Upper lobe of right lung (tissue), 1 donor: ENCODE results near the gene DYTN. TPM values are rescaled to one million over a fixed set of nuclear protein-coding genes. Genes with fewer than 3 reads are reported as not detected.

Experiments used
- ATAC-seq: fragments of 200-7000 bp; cut with Tn5 transposase; one replicate; pipeline ENCODE4 v1.9.1; 2020; ENCODE audit warnings: mild to moderate bottlenecking, moderate library complexity
- DNase-seq: peaks from one replicate; pipeline ENCODE4 v3.0.0-alpha.2; 2020
- H3K27ac ChIP-seq: fragments of 200-600 bp; one replicate; pipeline ENCODE4 v1.8.0; 2022
- H3K27me3 ChIP-seq: fragments of 200-600 bp; one replicate; pipeline ENCODE4 v1.8.0; 2022; ENCODE audit warnings: mild to moderate bottlenecking
- H3K36me3 ChIP-seq: fragments of 200-600 bp; one replicate; pipeline ENCODE4 v1.8.0; 2022
- H3K4me1 ChIP-seq: fragments of 200-600 bp; one replicate; pipeline ENCODE4 v1.8.0; 2022
- H3K4me3 ChIP-seq: fragments of 200-600 bp; one replicate; pipeline ENCODE4 v1.8.0; 2022; ENCODE audit warnings: mild to moderate bottlenecking
- H3K9me3 ChIP-seq: fragments of 200-600 bp; one replicate; pipeline ENCODE4 v1.8.0; 2022
- intact Hi-C: fragments of 100-400 bp; cut with DNase I; formaldehyde crosslinking; loops from one replicate; pipeline ENCODE4 v1.11.0; 2022
- total RNA-seq: library from RNA; stranded (reverse); fragmentation: NEBNext Ultra II Directional; extraction: Animal tissue kit (Norgen Biotek cat#: 25700); gene quantifications from one replicate; pipeline ENCODE4 v1.2.1, GENCODE V29; 2021
- TF ChIP-seq, protein P1 (sequence below): fragments of 200-600 bp; IDR thresholded peaks from one replicate; pipeline ENCODE4 v1.8.0; 2022; ENCODE audit warnings: antibody characterized with exemption
- donor health status: DM: no; HTN: yes; CAD: no; lungs with severe emphysema.

Gene DYTN
- total RNA-seq, 1 donor from 2014 or later, result not detected

DNA sequence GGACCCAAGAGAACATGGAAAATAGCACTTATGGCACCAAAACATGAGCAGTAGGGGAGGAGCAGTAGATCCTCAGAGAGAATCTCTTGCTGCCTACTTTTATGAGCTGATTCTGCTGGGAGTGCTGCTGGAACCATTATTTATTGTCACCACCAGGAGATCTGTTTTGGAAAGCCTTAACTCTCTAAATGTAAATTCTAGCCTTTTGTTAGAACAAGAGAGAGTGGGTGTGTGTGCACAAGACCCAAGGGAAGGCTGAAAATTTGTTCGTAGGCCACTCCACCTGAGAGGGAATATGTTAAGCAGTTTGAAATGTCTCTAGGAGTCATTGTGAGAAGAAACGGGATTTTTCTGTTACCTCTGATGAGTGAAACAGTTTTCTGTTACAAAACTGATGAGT, 92.1 kb downstream of the DYTN start:
- Histone ChIP-seq H3K9me3 (no peaks in the 10 kb centered on the region), H3K27ac (no peak overlapping the region), H3K27me3 (no peaks in the 10 kb centered on the region), H3K36me3 (no peaks in the 10 kb centered on the region), H3K4me1 (no peaks in the 10 kb centered on the region), H3K4me3 (no peak overlapping the region)
- TF ChIP-seq, protein P1, sequence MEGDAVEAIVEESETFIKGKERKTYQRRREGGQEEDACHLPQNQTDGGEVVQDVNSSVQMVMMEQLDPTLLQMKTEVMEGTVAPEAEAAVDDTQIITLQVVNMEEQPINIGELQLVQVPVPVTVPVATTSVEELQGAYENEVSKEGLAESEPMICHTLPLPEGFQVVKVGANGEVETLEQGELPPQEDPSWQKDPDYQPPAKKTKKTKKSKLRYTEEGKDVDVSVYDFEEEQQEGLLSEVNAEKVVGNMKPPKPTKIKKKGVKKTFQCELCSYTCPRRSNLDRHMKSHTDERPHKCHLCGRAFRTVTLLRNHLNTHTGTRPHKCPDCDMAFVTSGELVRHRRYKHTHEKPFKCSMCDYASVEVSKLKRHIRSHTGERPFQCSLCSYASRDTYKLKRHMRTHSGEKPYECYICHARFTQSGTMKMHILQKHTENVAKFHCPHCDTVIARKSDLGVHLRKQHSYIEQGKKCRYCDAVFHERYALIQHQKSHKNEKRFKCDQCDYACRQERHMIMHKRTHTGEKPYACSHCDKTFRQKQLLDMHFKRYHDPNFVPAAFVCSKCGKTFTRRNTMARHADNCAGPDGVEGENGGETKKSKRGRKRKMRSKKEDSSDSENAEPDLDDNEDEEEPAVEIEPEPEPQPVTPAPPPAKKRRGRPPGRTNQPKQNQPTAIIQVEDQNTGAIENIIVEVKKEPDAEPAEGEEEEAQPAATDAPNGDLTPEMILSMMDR, result no peak
- DNase-seq, result no peak
- intact Hi-C loops, result no loop called here
- ATAC-seq, result no peak

DNA sequence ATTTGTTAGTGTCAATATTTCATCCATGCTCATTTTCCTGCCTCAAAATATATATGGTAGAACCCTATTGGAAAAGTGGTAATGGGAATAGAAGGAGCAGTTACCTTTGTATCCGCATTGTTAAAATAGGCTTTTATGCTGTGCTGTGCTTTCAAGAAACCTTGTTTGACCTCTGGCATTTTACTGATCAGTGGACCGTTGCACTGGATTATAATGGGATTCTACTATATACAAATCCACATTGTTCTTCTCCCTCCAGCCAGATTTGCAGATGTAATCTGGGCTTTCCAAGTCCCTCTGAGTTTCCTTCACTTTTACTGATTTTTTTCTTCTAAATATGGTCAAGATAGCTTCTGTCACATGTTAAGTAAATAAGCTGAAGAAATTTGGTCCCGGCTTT, 99.2 kb downstream of the DYTN start:
- no peak overlapping the region for H3K4me3 ChIP-seq
- H3K27me3 ChIP-seq, result no peaks in the 10 kb centered on the region
- no peak overlapping the region for H3K27ac ChIP-seq
- no peaks in the 10 kb centered on the region for H3K4me1 ChIP-seq
- no peaks in the 10 kb centered on the region for H3K36me3 ChIP-seq
- DNase-seq (no peak), ATAC-seq (no peak)
- intact Hi-C loops, result no loop called here
- no peaks in the 10 kb centered on the region for H3K9me3 ChIP-seq
- TF ChIP-seq, protein P1, result no peak

DNA sequence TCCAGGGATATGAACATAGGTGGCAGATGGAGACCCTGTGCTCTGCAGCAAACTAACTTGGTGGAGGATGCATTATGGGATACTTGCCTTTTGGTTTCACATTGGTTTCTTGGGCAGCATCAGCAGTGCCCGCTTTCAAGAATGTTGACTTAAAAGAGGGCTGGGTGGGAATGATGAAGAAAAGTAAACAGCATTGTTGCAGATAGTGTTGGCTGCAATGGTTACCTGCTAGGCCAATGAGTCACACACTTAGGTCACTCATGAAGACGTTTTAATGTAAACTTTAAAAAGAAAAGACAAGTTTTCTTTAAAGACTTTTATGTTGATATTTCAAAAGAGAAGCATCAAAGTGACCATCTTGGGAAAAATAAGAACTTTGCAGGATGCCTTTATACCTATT, 102.0 kb downstream of the DYTN start:
- Histone ChIP-seq H3K4me3 (no peak overlapping the region), H3K27me3 (no peaks in the 10 kb centered on the region), H3K27ac (no peak overlapping the region), H3K36me3 (no peaks in the 10 kb centered on the region), H3K4me1 (no peaks in the 10 kb centered on the region), H3K9me3 (no peaks in the 10 kb centered on the region)
- intact Hi-C loops, result no loop called here
- TF ChIP-seq, protein P1, result no peak
- DNase-seq (no peak), ATAC-seq (no peak)

DNA sequence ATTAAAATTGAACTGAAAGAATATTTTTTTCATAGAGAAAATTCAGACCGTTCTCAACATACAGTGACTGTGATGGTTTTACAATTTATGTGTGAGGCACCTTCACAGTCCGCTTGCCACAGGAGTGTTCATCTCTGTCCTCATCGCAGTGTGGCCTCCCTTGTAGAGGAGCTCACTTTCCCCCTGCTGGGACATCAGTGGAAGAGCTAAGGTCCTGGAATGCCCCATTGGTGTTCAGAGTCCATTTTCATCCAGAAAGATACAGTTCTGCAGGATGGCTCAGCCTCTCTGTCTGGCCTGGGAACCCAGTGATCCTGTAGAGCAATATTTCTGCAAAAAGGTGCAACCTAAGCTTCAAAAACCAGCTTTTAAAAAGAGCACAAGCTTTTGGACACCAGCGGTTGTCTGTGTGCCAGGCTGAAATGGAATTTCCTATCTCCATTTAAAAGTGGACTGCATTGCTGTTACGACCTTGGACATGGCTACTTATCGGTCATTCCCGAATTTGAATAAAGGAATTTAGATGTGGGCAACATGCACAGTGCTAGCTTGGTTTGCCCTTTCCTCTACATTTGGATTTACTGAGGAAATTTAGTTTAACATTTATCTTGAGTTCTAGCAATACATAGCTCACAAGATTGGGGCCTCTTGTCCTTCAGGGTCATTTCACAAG, 102.6 kb downstream of the DYTN start:
- intact Hi-C loops, result no loop called here
- Histone ChIP-seq H3K27ac (no peak overlapping the region), H3K4me3 (no peak overlapping the region), H3K36me3 (no peaks in the 10 kb centered on the region), H3K4me1 (no peaks in the 10 kb centered on the region), H3K9me3 (no peaks in the 10 kb centered on the region), H3K27me3 (no peaks in the 10 kb centered on the region)
- TF ChIP-seq, protein P1, result no peak
- ATAC-seq, result no peak
- no peak for DNase-seq

DNA sequence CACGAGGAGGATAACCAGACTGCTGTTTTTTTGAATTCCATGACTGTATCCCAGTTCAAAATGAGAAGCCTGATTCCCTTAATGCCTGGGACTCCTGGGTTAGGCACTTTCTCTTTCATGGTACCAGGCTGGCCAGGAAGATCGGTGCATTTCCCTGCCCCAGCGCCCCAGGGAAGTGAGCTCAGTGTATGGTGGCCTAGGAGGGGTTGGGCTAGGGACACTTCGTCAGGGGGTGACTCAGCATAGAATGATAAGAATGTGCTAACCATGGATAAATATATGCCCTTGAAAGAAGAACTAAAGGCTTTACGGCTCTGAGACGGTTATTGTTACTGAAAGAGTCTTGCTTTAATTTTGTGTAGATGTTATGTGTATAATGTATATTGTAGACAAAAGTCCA, 103.4 kb downstream of the DYTN start:
- TF ChIP-seq, protein P1, result no peak
- H3K4me3 ChIP-seq, result no peak overlapping the region
- no peaks in the 10 kb centered on the region for H3K36me3 ChIP-seq
- H3K27ac ChIP-seq, result no peak overlapping the region
- intact Hi-C loops, result no loop called here
- H3K9me3 ChIP-seq, result no peaks in the 10 kb centered on the region
- DNase-seq (no peak), ATAC-seq (no peak)
- no peaks in the 10 kb centered on the region for H3K27me3 ChIP-seq
- no peaks in the 10 kb centered on the region for H3K4me1 ChIP-seq

DNA sequence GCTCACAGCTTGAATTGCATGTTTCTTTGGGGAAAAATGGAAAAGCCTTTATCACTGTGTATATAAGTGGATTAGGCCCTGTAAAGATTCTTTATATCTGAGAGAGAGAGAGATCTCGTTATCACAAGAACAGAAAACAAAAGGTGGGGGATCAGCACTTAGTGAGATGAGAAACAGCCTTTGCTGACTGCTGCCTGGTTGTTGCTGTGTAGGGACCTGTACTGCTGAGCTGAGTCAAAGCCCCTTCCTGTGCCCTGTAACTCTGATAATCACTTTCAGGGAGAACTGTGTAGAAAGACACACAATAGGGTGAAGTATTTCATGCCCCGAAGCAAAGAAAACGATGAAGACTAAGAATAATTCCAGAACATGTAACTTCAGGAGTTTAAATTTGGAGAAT, 106.5 kb downstream of the DYTN start:
- intact Hi-C loops, result no loop called here
- Histone ChIP-seq H3K27me3 (no peaks in the 10 kb centered on the region), H3K36me3 (no peaks in the 10 kb centered on the region), H3K4me1 (no peaks in the 10 kb centered on the region), H3K27ac (no peak overlapping the region), H3K4me3 (no peak overlapping the region), H3K9me3 (no peaks in the 10 kb centered on the region)
- TF ChIP-seq, protein P1, result no peak
- ATAC-seq (no peak), DNase-seq (no peak)
